Ishikawa (cell line): ENCODE measurements around the gene FBXL17.

ENCODE experiments used
- CEBPB ChIP-seq: IDR thresholded peaks from 2 replicates; pipeline ENCODE4 v1.6.1; 2012
- EGR1 ChIP-seq: IDR thresholded peaks from 2 replicates; pipeline ENCODE4 v1.6.1; 2012
- EP300 ChIP-seq: IDR thresholded peaks from 2 replicates; pipeline ENCODE4 v1.6.1; 2012; ENCODE audit warnings: borderline replicate concordance
- FOXM1 ChIP-seq: IDR thresholded peaks from 2 replicates; pipeline ENCODE4 v1.6.1; 2012; ENCODE audit warnings: low read depth, borderline replicate concordance
- RAD21 ChIP-seq: IDR thresholded peaks from 2 replicates; pipeline ENCODE4 v1.6.1; 2012; ENCODE audit warnings: low read depth
- TAF1 ChIP-seq: IDR thresholded peaks from 2 replicates; pipeline ENCODE4 v1.6.1; 2012; ENCODE audit warnings: low read depth, mild to moderate bottlenecking
- YY1 ChIP-seq: IDR thresholded peaks from 2 replicates; pipeline ENCODE4 v1.6.1; 2012; ENCODE audit warnings: low read depth
- TF ChIP-seq, protein P1 (sequence below): IDR thresholded peaks from 2 replicates; pipeline ENCODE4 v1.6.1; 2012; ENCODE audit warnings: low read depth, mild to moderate bottlenecking
- TF ChIP-seq, protein P2 (sequence below): IDR thresholded peaks from 2 replicates; pipeline ENCODE4 v1.6.1; 2012

DNA sequence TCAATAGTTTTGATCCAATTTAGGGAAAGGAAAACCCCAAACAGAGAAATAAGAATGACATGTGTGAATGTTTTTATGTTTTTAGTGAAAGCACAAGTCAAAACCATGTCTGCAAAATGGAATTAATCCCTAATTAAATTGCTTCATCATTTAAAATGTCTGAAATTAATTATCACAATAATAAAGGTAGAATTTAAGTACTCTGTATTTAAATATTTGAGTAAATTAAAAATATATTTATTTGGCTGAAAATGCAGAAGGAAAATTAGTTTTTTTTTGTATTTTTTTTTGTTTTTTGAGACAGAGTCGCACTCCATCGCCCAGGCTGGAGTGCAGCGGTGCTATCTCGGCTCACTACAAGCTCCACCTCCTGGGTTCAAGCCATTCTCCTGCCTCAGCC lies 380.7 kb downstream of the FBXL17 start:
- TF ChIP-seq EGR1 (no peak), YY1 (no peak), RAD21 (no peak), FOXM1 (no peak), TAF1 (no peak), CEBPB (no peak), EP300 (no peak)
- TF ChIP-seq, protein P1, sequence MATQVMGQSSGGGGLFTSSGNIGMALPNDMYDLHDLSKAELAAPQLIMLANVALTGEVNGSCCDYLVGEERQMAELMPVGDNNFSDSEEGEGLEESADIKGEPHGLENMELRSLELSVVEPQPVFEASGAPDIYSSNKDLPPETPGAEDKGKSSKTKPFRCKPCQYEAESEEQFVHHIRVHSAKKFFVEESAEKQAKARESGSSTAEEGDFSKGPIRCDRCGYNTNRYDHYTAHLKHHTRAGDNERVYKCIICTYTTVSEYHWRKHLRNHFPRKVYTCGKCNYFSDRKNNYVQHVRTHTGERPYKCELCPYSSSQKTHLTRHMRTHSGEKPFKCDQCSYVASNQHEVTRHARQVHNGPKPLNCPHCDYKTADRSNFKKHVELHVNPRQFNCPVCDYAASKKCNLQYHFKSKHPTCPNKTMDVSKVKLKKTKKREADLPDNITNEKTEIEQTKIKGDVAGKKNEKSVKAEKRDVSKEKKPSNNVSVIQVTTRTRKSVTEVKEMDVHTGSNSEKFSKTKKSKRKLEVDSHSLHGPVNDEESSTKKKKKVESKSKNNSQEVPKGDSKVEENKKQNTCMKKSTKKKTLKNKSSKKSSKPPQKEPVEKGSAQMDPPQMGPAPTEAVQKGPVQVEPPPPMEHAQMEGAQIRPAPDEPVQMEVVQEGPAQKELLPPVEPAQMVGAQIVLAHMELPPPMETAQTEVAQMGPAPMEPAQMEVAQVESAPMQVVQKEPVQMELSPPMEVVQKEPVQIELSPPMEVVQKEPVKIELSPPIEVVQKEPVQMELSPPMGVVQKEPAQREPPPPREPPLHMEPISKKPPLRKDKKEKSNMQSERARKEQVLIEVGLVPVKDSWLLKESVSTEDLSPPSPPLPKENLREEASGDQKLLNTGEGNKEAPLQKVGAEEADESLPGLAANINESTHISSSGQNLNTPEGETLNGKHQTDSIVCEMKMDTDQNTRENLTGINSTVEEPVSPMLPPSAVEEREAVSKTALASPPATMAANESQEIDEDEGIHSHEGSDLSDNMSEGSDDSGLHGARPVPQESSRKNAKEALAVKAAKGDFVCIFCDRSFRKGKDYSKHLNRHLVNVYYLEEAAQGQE = no peak
- TF ChIP-seq, protein P2, sequence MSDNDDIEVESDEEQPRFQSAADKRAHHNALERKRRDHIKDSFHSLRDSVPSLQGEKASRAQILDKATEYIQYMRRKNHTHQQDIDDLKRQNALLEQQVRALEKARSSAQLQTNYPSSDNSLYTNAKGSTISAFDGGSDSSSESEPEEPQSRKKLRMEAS = no peak
